HepG2 (cell line): ENCODE results near the gene NT5DC4. TPM values are rescaled to one million over a fixed set of nuclear protein-coding genes. Genes with fewer than 3 reads are reported as not detected.
A peak's percentile ranks its signal among the peaks of the same experiment; 100 is the strongest.

ENCODE experiments used
- BCLAF1 ChIP-seq: fragments of 450-650 bp; IDR thresholded peaks from 2 replicates; pipeline ENCODE4 v1.6.1; 2017; ENCODE audit warnings: mild to moderate bottlenecking
- BHLHE40 ChIP-seq: IDR thresholded peaks from 2 replicates; pipeline ENCODE4 v1.6.1; 2011; ENCODE audit warnings: low read length, improper control_type of control experiment
- CSRNP1 ChIP-seq: sonication (generic); formaldehyde crosslinking; IDR thresholded peaks from 2 replicates; pipeline ENCODE4 v1.8.1; 2023; ENCODE audit warnings: mild to moderate bottlenecking, missing genetic modification reagents
- ELF1 ChIP-seq: sonication (generic); formaldehyde crosslinking; IDR thresholded peaks from 2 replicates; pipeline ENCODE4 v1.4.0; 2020; ENCODE audit warnings: missing genetic modification reagents
- HHEX ChIP-seq: IDR thresholded peaks from 2 replicates; pipeline ENCODE4 v1.6.1; 2016; ENCODE audit warnings: control low read depth
- IKZF4 ChIP-seq: sonication (generic); formaldehyde crosslinking; IDR thresholded peaks from 2 replicates; pipeline ENCODE4 v1.5.1; 2020; ENCODE audit warnings: borderline replicate concordance, mild to moderate bottlenecking, low read depth, missing genetic modification reagents; ENCODE audit errors: not compliant biosample characterization
- IRF1 ChIP-seq: sonication (generic); formaldehyde crosslinking; IDR thresholded peaks from 2 replicates; pipeline ENCODE4 v1.4.0; 2020; ENCODE audit warnings: low read depth, mild to moderate bottlenecking, missing genetic modification reagents
- KAT2B ChIP-seq: fragments of 150-350 bp; IDR thresholded peaks from 2 replicates; pipeline ENCODE4 v1.6.1; 2014; ENCODE audit warnings: low read depth, low read length, borderline replicate concordance
- SUZ12 ChIP-seq: fragments of 150-350 bp; IDR thresholded peaks from 2 replicates; pipeline ENCODE4 v1.6.1; 2014; ENCODE audit warnings: low read depth, low read length
- ZNF253 ChIP-seq: sonication (generic); formaldehyde crosslinking; IDR thresholded peaks from 2 replicates; pipeline ENCODE4 v1.8.0; 2022; ENCODE audit warnings: mild to moderate bottlenecking, missing genetic modification reagents, borderline replicate concordance
- ZNF709 ChIP-seq: sonication (generic); formaldehyde crosslinking; IDR thresholded peaks from 2 replicates; pipeline ENCODE4 v1.5.0; 2020; ENCODE audit warnings: mild to moderate bottlenecking, missing genetic modification reagents
- ZSCAN9 ChIP-seq: IDR thresholded peaks from 2 replicates; pipeline ENCODE4 v1.6.1; 2016; ENCODE audit warnings: borderline replicate concordance
- polyA plus RNA-seq, 8 experiments: library from polyadenylated mRNA; depleted of rRNA in 3 of 8; stranded (reverse) in 7 of 8; unstranded in 1 of 8; fragments of >200 nt; fragmentation: Illumina TruSeq in 4 of 8; extraction: Trizol in 4 of 8; gene quantifications; 2 replicates each; pipeline versions ENCODE4 v1.2.1 to v1.2.3, GENCODE V29; 2011 to 2016; ENCODE audit warnings: low read depth in 4 of 8, missing spikeins in 1 of 8, mixed read lengths in 1 of 8; ENCODE audit not compliant: insufficient read depth in 1 of 8
- total RNA-seq, 5 experiments: library from RNA; depleted of rRNA; stranded (reverse); fragments of >200 nt; fragmentation: Illumina TruSeq; extraction: Trizol; gene quantifications; 2 replicates each; pipeline ENCODE4 v1.2.3, GENCODE V29; 2016; ENCODE audit warnings: low read depth in 1 of 5
- TF ChIP-seq, protein P1 (sequence below): sonication (generic); formaldehyde crosslinking; IDR thresholded peaks from 2 replicates; pipeline ENCODE4 v1.4.0; 2020; ENCODE audit warnings: mild to moderate bottlenecking, missing genetic modification reagents

The NT5DC4 gene
- total and polyA plus RNA-seq, 2 of the 13 experiments (the other 11 are each of a cell fraction or from before 2014, with no cell fraction given): 0.04 to 4.2 TPM

DNA sequence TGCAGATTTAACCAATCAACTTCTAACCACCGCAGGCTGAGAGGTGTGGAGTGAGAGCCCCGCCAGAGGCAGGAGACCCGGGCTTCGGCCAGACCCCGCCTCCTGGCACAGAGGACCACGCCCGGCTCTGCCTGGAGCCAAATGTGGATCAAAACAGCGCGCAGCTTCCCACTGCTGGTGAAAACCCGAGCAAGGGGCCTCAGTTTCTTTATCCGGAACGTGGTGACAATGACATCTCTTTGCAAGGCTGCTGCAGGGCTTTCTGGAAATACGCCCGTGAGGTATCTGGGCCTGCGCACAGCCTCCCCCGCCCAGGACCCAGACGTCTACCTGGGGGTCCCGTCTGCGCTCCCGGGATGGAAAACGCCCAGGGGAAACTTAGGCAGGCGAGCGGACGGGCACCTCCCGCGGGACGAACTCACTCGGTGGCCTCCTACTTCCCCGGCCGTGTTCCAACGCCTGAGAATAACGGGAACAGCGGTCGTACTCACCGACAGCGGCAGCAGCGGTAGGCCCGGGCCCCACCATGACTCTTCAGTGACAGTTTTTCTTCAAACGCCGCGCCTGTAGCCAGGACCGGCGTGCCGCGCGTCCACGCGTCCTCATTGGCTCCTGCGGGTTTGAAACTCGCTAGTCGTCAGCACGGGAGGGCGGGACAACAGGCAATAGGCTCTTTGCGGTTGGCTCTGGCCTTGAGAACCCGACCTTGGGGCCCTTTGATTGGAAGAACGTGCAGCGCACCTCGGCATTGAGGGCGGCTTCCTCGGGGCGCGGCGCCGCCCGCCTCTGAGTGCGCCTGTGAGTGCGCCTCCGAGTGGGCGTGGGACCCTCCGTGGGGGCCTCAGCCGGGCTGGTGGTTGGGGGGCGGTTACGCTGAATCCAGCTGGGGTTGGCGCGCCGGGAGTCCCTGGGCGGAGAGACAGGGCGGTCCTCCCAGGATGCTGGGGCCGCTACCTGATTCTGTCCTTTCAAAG is 43.5 kb downstream of the NT5DC4 start, which contains the start of gene CKAP2L (continued):
- TF ChIP-seq BCLAF1: no peak
- no peak for TF ChIP-seq KAT2B
- TF ChIP-seq ELF1 (CRISPR knock-in tag): peak; percentile 62
- no peak for TF ChIP-seq ZNF709 (CRISPR knock-in tag)
- TF ChIP-seq IKZF4 (CRISPR knock-in tag): no peak
- TF ChIP-seq BHLHE40: peak; percentile 52; the same call in 1 of the 2 replicates
- no peak for TF ChIP-seq IRF1 (CRISPR knock-in tag)
- TF ChIP-seq HHEX: no peak
- peak; percentile 42; the same call in 1 of the 2 replicates for TF ChIP-seq SUZ12
- peak; percentile 100 for TF ChIP-seq CSRNP1
- no peak; the same call in 1 of the 2 replicates for TF ChIP-seq ZSCAN9 (CRISPR knock-in tag)
- TF ChIP-seq, protein P1, sequence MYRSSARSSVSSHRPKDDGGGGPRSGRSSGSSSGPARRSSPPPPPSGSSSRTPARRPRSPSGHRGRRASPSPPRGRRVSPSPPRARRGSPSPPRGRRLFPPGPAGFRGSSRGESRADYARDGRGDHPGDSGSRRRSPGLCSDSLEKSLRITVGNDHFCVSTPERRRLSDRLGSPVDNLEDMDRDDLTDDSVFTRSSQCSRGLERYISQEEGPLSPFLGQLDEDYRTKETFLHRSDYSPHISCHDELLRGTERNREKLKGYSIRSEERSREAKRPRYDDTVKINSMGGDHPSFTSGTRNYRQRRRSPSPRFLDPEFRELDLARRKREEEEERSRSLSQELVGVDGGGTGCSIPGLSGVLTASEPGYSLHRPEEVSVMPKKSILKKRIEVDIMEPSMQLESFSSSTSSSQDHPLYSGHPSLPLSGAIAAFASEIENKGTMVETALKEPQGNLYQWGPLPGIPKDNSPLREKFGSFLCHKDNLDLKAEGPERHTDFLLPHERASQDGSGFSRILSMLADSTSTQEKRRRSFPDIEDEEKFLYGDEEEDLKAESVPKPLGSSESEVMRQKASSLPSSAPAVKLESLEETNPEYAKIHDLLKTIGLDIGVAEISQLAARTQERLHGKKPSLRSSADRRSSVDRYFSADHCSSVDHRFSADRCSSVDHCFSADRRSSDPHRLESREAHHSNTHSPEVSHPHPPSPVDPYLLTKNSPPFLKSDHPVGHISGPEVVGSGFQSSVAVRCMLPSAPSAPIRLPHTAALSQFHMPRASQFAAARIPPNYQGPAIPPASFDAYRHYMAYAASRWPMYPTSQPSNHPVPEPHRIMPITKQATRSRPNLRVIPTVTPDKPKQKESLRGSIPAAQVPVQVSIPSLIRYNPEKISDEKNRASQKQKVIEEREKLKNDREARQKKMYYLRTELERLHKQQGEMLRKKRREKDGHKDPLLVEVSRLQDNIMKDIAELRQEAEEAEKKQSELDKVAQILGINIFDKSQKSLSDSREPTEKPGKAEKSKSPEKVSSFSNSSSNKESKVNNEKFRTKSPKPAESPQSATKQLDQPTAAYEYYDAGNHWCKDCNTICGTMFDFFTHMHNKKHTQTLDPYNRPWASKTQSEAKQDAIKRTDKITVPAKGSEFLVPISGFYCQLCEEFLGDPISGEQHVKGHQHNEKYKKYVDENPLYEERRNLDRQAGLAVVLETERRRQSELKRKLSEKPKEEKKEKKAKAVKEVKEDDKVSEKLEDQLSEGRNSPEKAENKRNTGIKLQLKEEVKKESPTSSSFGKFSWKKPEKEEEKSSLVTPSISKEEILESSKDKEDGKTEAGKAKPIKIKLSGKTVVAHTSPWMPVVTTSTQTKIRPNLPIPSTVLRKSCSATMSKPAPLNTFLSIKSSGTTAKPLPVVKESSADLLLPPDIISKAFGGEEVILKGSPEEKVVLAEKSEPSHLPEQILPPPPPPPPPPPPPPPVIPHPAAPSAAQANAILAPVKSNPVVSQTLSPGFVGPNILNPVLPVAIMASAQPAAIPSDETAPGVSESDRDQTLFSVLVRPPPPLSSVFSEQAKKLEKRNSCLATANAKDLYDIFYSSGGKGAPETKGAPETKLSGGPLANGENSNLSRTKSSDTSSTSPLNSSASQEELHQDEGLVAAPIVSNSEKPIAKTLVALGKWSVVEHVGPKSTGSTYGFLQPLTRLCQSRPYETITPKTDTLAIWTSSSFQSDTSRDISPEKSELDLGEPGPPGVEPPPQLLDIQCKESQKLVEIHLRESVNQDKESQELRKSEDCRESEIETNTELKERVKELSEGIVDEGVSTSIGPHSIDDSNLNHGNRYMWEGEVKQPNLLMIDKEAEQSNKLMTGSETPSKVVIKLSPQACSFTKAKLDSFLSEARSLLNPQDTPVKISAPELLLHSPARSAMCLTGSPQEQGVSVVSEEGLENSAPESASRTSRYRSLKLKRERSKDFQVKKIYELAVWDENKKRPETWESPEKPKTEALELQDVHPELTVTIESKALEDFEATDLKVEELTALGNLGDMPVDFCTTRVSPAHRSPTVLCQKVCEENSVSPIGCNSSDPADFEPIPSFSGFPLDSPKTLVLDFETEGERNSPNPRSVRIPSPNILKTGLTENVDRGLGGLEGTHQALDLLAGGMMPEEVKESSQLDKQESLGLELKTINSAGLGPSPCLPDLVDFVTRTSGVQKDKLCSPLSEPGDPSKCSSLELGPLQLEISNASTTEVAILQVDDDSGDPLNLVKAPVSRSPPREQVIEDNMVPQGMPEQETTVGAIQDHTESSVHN: 0 out of 2 replicates have a peak, but pooled peaks have one; percentile 26
- peak; percentile 99 for TF ChIP-seq ZNF253 (CRISPR knock-in tag)
